GM21717 (cell line): ENCODE data around the gene DLG1.
"Not testable (repeated sequence)": the region's sequence is repeated elsewhere in the genome, so short reads cannot be mapped to it uniquely, and the experiment has no call there.

Experiments used
- ATAC-seq: cut with Tn5 transposase; IDR thresholded peaks from one replicate; pipeline ENCODE4 v1.9.1; 2021; ENCODE audit warnings: mild to moderate bottlenecking, moderate library complexity; ENCODE audit not compliant: unreplicated experiment

The DLG1 gene

DNA sequence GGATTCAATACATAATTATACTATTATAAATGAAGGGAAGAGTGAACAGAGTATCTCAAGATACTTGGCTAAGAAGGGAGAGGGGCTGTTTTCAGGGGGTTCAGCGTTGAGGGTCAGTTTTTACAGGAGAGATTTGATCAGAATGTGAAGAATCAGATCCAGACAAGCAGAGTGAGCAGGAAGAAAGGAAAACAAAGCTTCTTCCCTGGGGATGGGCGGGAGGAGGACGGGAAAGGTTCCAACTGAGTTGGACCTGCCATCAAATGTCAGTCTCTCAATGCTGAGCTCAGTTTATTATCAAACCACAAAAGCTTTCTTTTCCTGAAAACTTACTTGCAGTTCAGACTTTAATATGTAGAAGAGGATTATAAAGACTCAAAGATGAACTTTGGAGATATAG lies 262.8 kb downstream of the DLG1 start:
- no peak for ATAC-seq

DNA sequence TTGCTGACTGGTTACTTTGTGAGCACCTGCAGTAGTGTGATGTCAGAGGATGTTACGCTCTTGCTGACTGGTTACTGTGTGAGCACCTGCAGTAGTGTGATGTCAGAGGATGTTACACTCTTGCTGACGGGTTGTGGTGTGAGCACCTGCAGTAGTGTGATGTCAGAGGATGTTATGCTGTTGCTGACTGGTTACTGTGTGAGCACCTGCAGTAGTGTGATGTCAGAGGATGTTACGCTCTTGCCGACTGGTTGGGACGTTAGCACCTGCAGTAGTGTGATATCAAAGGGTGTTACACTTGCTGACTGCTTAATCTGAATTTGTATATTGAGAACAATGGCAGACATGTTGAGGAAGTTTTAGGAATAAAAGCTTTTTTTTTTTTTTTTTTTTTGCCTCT lies 263.6 kb downstream of the DLG1 start:
- ATAC-seq: not testable (repeated sequence)

DNA sequence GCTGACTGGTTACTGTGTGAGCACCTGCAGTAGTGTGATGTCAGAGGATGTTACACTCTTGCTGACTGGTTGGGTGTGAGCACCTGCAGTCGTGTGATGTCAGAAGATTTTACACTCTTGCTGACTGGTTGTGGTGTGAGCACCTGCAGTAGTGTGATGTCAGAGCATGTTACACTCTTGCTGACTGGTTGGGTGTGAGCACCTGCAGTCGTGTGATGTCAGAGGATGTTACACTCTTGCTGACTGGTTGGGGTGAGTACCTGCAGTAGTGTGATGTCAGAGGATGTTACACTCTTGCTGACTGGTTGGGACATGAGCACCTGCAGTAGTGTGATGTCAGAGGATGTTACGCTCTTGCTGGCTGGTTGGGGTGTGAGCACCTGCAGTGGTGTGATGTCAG lies 264.6 kb downstream of the DLG1 start:
- ATAC-seq: not testable (repeated sequence)

DNA sequence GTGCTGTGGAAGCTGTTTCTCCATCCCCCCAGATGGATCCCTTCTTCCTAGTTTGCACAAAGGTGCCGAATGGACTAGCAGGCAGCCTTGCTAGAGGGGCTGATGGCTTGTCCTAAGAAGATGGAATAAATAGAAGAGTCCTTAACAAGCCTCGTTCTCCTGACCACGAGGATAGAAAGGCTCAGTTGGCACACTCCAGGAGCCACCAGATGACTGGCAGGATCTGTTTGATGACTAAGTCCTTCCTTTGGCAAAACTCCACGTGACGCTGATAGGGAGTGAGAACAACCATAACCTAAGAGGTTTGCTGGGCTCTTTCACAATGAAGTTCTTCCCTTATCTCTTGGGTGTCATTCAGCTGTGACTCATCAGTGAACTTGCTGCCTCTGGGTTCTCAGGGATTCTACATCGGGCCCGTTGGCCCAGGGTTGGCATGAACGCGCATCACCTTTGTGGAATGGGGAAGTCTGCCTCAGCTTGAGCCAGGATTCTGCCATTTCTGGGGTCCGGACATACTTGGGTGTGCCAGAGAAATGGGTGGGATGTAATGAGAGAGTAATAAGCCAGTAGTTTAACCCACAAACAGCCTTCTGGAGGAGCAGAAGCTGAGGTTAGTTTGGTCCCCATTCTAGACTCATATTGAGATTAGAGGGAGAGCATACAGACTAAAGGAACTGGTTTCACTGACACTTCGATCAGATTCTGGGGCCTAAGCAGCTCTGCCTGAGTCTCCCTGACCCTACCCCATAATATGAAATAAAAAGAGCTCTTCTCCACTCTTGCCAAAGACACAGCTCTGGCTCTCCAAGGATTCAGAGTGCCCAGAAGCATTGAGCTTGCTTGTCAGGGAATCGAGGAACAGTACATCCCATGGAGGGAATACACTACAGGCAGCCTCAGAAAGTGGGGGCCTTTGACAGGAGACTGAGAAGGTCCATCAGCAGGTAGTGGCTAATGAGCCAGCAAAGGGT lies 266.8 kb downstream of the DLG1 start:
- no peak for ATAC-seq

DNA sequence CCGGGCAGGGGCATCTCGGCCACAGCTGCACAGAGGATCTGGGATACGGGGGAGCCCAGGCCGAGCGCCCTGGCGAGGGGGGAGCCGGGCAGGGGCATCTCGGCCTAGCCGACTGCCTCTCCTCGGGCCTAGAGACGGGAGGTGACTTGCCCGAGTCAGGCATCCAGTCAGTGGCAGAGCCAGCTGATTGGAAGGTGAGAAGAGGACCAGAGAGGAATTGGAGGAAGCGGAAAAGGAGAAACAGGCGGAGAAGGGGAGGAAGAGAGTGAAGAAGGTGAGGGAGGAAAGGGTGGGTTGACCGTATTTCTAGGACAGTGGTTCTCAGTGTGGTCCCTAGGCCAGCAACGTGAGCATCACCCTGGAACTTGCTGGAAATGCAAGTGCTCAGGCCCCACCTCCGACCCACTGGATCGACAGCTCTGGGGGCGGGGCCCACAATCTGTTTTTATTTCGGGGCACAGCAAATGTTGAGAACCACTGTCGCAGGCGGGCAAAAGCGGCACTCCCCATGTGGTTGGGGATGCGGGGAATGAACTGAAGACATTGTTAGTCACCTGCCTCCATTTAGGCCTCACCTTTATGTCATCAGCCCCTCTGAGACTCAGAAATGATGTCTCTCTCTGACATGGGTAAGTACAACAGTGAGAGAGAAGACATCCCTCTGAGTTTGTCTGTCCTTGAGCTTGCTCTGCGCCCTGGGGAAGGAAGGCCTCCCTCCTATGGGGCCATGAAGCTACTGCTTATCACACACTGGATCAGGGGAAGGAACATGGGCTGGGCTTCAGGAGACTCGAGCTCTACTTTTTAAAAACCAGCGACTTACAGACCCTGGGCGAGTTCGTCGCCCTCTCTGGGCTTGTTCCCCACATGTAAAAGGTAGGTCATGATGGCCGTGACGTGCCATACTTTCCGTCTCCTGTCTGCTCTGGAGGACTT lies 267.8 kb downstream of the DLG1 start:
- ATAC-seq: no peak

DNA sequence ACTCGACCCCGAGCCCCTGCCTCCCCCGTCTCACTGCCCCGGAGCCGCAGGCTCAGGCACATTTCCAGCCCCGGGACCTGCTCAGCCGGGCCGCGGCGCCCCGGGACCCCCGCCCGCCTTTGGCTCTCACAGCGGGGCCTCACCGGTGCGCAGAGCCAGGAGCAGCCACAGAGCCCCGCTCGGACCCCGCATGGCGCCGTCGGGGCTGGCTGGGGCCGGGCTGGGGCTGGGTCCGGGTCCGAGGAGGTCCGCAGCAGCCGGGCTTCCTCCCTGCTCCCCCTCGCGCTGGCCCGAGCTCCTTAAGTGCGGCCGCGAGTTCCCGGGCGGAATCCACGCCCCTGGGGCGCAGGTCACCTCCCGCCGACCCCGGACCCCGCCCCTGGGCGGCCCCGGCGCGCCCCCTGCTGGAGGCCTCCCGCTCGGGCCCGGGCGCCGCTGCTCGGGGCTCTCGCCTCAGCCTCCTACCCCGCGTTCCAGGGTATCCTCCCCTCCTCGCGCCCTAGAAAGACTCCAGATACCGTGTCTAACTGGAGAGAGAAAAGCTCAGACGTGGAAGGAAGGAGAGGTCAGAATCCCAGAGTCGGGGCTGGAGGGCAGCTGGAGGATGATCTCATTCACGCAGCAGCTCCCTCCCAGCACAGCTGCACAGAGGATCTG lies 268.8 kb downstream of the DLG1 start, which contains the start of gene MELTF:
Gene MELTF, minus strand, starts transcription at position 307 of the 657 bp plus-strand sequence. Its CDS starts 115 bp downstream, at position 192.
- peak; percentile 64 for ATAC-seq

DNA sequence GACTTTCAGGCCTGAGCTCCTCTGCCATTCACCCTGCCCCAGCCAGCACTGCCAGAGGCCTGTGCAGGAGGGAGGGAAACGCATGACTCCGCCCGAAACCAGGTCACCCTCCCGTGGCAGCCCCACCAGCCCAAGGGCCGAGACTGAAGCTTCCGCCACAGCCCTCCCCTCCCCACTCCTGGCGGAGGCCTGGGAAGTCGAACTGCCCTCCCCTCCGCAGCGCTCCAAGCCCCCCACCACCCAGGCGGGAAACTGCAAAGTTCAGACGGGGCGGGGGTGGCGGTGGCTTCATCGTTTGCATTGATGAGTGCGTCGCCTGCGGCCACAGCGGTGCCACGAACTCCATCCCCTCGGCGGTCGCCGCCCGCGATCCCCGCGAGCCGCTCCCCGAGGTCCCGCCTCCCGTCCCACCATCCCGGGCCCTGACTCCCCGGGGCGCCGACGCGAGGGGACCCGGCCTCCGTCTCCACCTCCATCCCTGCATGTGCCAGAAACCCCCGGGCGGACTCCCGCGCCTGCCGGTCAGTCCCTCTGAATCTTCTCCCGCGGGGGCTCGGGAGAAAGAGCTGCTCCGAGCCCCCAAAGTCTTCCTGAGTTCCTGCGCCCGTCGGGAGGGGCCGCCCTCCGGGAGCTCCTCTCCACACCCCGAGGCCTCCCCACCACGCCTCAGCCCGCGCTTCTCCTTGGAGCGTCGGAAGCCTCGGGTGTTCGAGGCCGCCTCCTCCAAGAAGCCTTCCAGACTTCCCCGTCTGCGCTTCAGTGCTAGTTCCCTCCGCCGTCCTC lies 269.5 kb downstream of the DLG1 start:
- no peak for ATAC-seq

DNA sequence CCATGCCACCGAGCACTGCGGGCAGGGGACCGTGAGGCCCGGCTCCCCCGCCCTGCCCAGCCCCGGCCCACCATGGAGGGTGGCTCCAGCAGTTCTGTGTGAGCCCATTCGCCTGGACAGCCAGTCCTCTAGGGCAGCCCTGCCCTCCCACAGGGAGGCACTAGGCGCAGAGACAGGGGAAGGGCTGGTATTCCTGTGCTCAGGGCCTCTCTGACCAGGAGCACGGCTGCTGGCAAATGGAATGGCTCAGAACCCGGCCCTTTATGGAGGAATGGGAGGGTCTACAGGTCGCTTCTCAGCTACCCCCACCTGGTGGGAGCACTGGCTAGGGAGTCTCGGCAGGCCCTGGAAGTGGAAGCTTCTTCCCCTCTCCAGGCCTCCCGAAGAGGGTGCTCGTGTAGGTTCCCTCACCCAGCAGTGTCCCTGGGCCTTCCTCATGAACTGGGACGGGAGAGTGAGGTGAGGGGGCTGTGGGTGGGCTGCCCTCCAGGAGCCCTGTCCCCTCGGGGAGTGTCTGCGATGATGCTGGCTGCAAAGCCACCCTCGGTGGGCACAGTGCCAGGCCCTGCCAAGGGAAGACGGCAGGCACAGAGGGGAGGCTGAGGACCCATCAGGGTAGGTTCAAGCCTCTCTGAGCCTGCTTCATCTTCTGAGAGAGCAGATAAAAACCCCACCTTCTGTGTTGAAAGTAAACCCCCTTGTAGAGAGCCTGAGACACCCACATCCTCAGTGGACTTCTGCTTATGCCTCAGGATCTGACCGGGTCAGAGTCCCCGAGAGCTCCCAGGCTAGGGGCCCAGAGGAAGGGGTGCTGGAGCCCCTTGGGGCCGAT lies 270.3 kb downstream of the DLG1 start:
- no peak for ATAC-seq

DNA sequence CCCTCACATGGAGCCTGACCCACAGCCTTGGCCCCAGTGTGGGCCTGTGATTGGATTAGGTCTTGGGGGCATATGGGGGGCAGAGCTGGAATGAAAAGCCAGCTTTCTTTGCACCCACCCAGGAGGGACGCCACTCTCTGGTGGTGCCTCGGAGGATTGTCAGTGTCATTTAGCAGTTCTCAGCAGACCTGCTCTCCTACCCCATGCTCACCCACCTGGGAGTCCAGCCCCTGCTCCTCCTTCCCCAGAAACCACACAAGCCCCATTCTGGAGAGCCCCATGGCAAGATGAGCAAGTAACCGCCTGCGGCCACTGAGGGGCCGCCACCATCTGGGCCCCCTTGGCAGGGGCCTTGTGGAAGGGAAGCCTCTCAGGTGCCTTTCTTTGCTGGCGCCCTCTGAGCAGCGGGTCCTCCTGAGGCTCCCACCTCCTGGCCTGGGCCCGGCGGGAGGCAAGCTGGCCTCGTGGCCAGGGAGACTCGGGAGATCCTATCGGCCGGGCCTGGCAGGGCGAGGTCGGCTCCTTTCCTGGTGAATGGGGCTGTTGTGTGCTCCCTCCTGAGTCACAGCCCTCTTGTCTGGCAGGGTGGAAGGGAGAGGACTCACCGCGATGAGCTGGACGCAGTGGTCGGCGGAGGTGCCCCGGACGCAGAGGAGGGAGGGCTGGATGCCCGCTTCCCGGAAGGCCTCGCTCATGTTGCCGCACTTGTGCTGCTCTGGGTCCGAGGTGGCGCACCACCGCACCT lies 271.1 kb downstream of the DLG1 start:
- no peak for ATAC-seq

DNA sequence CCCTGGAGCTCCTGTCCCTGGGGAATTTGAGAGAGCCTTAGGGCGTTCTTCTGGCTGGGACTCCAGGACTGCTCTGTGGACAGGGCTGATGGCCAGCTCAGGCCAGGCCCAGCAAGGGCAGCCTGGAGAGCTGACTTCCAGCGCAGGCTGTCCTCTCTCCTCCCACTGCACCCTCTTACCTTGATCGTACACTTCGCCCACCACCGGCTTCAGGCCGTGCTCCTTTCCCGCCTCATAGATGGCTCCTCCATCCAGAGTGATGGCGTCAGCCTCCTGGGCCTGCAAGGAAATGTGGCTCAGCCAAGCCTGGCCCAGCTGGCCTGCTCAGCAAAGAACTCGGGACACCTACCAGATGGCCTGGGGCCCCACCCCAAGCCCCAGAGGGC lies 271.9 kb downstream of the DLG1 start:
- ATAC-seq: no peak

DNA sequence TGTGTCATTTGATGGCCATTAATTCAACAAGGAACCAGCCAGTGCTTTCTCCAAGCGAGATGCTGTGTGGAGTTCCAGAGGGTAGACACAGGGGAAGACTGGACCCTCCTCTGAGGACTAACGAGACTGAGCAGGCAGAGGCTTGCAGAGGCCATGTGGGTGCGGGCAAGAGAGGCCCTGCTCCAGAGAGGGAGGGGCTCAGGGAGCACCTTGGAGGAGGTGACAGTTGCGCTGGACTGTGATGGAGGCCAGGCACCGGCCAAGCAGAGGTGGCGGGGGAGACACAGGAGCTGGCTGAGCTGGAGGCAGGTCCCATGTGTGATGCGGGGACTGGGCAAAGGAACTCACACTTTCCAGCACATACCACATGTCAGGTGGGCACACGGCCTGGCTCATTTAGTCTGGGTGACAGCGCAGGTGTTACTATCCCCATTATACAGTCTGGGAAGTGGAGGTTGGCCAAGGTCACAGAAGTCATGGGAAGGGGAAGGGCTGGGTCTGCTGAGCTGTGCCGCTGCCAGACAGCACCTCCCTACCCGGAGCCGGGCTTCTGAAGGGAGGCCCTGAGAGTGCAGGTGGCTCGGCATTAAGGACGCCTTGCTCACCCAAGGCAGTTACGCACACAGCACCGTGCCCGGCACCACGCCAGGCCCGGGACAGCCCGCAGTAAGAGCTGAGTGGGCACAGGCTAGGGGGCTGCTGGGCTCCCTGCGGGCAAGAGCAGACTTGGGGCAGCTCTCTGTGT lies 272.5 kb downstream of the DLG1 start:
- no peak for ATAC-seq

DNA sequence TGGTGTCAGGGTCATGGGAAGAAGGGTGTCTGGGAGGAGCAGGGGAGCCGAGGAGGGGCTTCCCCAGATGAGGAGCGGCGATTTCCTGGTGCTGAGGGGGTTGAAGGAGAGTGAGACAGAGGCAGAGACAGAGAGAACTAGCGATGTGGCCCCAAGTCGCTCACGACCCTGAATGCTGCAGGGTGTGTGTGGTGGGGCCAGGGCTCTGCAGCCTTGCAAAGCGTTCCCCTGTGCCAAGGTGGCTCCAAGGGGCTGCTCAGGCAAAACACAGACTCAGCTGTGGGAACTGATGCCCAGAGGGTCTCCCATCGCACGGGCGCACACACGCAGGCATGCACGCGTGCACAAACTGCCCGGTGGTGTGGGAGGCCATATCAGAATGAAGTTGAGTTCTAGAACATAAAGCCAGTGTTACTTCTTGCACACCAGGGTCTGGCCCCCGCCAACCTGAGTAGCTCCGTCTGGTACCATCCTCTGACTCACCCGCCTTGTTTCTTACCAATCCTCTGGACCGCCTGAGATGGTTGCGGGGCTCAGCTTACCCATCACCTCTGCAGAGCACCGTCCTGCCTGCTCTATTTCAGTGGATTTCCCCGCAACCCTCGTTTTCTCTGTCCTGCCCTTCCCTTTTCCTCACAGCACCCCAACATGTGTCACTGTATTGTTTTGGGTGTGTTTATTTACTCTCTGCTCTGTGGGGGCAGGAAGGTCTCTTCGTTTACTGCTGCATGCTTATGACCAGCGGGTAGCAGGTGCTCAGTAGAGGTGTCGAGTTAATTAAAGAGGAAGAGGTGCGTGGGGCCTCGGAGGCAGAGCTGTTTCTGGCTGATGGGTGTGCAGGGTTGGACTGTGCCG lies 273.3 kb downstream of the DLG1 start:
- ATAC-seq: no peak

DNA sequence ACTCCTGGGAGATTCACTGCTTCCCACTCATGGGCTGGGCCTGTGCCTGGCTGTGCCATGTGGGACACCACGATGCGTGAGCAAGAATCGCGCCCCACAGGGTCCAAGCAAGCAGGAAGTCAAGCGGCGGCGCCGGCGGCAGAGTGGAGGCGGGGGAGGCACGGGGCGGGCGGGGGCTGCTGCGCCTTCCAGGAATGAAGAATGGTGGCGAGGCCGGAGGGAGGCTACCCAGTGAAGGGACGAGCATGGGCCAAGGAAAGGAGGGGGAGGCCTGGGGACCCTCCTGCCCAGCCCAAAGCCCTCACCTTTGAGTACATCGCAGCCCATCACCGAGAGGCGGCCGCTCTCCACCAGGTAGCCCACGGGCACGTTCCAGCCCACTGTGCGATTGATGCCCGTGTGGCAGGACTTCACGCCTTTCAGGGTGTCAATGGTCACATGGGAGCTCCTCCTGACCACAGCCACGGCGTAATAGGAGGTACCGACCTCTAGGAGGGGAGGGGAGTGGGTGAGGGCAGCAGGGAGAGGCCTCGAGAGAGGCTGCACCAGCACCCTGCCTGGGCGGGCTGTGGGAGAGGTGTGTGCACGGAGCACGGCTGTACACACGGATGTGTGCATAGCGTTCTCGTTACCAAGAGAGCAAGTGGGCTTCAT lies 274.3 kb downstream of the DLG1 start:
- no peak for ATAC-seq

DNA sequence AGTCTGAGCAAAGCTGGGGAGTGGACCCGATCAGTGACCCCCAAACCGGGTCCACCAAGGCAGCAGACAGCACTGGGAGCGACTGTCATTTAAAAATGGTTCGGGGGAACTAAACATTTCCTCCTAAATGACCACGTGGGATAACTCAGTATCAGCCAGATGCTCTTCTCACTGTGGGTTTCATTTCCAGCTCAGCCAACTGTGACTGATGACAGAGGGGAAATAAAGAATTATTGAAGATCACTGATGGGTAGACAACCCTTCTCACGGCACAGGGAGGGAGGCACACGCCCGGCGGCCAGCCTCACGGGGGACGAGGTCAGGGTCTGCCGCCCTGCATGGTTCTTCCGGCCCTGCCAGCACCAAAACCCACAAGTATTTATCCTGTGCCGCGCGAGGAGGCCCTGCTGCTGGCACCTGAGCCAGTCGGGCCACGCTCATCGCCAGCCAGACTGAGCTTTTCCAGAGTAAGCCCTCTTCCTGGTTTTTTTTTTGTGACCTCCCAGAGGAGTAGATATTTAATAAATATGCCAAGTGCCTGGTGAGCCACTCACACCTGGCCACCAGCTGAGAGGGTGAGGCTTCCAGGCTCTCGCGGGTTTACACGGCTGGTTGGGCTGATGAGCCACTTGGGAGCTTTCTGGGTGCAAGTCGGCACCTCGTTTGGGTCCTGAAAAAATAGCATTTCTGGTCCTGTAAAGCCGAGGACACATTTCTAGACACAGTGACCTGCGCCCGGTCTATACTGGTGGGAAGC lies 275.0 kb downstream of the DLG1 start:
- peak; percentile 49 for ATAC-seq

DNA sequence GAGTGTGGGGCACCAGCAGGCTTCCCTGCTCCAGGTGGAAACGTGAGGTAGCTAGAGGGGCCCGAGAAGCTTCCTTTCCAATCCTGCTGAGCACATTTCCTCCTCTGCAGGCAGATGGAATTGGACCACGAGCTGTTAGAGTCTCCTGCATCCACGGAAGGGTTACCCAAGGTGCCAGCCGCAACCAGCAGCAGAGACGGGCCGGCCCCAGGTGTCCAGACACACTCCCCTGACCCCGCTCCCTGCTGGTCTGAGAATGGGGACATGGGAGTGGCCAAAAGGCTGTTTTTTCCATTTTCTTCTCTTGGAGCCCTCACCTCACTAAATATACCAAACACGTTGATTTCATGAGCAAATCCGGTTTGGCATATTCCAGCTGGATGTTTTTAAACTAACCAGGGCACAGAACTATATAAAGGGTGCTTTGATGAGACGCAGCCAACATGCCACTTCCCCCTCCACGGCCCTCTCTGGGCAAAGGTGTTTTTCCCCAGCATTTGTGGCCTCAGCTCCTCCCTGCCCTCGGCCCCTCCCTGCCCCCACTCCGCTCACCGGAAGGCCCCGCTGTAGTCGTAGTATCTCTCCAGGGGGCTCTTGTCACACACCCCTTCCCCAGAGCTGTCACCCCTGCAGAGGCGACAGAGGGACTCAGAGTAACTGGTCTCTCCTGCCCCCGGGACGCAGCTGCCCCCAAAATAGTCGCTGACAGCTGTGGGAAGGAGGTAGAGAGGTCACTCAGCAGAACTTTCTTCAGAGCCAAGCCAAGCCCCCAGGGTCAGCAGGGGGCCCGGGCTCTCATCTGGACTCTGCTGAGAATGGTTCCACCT lies 275.8 kb downstream of the DLG1 start:
- ATAC-seq: no peak
